Activated CD4-positive, alpha-beta T cell treated with anti-CD3 and anti-CD28 coated beads, Interleukin-10, Interleukin-2, amounts not matched to agents 100 ng/mL and 50 ng/mL, durations not matched to agents 16 hours and 8 hours (primary cell): ENCODE data around the gene BICDL2.
A peak's percentile ranks its signal among the peaks of the same experiment; 100 is the strongest.

Experiments used
- DNase-seq: peaks from one replicate; pipeline ENCODE4 v3.0.0-alpha.2; 2020

BICDL2 gene

GRCh38 chr16:3023415-3023668, 13.4 kb downstream of the BICDL2 start:
- no peak for DNase-seq

GRCh38 chr16:3022684-3023414, 13.9 kb downstream of the BICDL2 start:
- DNase-seq: peak; percentile 34

GRCh38 chr16:3022208-3022683, 14.5 kb downstream of the BICDL2 start:
- peak; percentile 89 for DNase-seq

GRCh38 chr16:3021449-3022207, 15.1 kb downstream of the BICDL2 start:
- peak; percentile 80 for DNase-seq

GRCh38 chr16:3020604-3021448, 15.9 kb downstream of the BICDL2 start:
- peak; percentile 37 for DNase-seq

- DNase-seq: peak; percentile 84
Measured at GRCh38 chr16:3020247-3020603, 16.5 kb downstream of the BICDL2 start, which contains the start of gene TNFRSF12A. TNFRSF12A (plus strand) TSS chr16:3020368; CDS start chr16:3020398, 30 bp downstream.

GRCh38 chr16:3019594-3020246, 17.0 kb downstream of the BICDL2 start:
- DNase-seq: no peak

GRCh38 chr16:3017794-3018506, 18.8 kb downstream of the BICDL2 start, which contains the start of gene CLDN6:
CLDN6 (minus strand) TSS chr16:3018183; CDS start chr16:3016021, 2,162 bp downstream.
- peak; percentile 45 for DNase-seq

- DNase-seq: no peak
Measured at GRCh38 chr16:3017344-3017743, 19.4 kb downstream of the BICDL2 start.

- no peak for DNase-seq
Measured at GRCh38 chr16:3015865-3016521, 20.8 kb downstream of the BICDL2 start.

GRCh38 chr16:3014971-3015370, 21.8 kb downstream of the BICDL2 start:
- no peak for DNase-seq

GRCh38 chr16:3013998-3014690, 22.6 kb downstream of the BICDL2 start:
- DNase-seq: no peak

GRCh38 chr16:3013491-3013951, 23.2 kb downstream of the BICDL2 start:
- DNase-seq: no peak

GRCh38 chr16:3012828-3013420, 23.8 kb downstream of the BICDL2 start, which contains the start of gene CLDN9:
CLDN9 (plus strand) TSS chr16:3012923; CDS start chr16:3013363, 440 bp downstream.
- DNase-seq: no peak

GRCh38 chr16:3012246-3012645, 24.5 kb downstream of the BICDL2 start:
- DNase-seq: no peak

GRCh38 chr16:3010510-3010909, 26.2 kb downstream of the BICDL2 start:
- DNase-seq: no peak

GRCh38 chr16:3009568-3010390, 27.0 kb downstream of the BICDL2 start:
- DNase-seq: no peak

GRCh38 chr16:3008690-3009037, 28.1 kb downstream of the BICDL2 start:
- no peak for DNase-seq

- no peak for DNase-seq
Measured at GRCh38 chr16:3007957-3008689, 28.6 kb downstream of the BICDL2 start.
